Nucleus accumbens (tissue), 56 donors: Measurements from ENCODE around the gene CROCC2.

Source experiments
- DNase-seq, 56 donors: peaks; one replicate each; lab custom pipeline; 2025; lab: John Stamatoyannopoulos, UW

Gene CROCC2

DNA sequence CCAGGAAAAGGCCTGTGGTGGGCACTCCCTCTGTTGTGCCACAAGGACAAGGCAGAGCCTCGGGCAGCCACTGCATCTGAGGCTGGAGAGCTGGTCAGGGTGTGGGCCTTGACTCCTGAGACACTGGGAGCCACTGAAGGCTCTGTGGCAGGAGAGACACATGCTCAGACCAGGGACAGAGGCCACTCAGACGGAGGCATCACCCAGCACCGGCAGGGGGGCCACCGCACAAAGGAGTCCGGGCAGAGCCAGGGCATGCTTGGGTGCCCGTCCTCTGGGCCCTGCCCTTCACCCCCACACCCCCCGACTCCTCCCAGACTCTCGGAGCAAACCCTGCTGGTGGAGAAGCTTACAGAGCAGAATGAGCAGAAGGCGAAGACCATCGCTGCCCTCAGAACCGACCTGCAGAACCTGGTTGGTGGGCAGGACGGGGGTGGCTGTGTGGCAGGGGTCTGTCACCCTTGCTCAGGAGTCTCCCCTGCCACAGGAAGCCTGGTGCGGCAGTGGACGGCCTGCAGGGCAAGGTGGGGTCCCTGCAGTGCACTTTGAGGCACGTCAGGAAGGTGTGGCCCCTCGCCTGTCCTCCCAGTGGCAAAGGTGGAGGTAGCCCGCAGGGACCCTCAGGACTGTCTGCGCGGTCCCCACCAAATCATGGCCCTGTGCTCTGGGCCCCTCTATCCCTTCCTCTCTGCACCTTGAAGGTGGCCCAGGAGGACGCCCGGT lies 26.0 kb downstream of the CROCC2 start:
- DNase-seq: no peak

DNA sequence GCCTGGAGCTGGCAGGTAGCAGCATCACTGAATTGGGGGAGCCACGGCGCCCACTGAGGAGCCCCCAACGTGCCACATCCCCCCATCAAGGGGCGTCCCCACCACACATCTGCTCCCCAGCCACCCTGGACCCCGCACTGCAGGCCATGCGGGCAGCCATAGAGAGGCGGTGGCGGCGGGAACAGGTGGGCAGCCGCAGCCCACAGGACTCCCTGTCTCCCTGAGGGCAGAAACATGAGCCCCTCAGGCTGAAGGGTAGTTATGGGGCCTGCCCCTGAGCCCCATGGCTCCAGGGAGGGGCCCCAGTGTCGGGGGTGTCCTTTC lies 26.6 kb downstream of the CROCC2 start:
- DNase-seq: no peak

DNA sequence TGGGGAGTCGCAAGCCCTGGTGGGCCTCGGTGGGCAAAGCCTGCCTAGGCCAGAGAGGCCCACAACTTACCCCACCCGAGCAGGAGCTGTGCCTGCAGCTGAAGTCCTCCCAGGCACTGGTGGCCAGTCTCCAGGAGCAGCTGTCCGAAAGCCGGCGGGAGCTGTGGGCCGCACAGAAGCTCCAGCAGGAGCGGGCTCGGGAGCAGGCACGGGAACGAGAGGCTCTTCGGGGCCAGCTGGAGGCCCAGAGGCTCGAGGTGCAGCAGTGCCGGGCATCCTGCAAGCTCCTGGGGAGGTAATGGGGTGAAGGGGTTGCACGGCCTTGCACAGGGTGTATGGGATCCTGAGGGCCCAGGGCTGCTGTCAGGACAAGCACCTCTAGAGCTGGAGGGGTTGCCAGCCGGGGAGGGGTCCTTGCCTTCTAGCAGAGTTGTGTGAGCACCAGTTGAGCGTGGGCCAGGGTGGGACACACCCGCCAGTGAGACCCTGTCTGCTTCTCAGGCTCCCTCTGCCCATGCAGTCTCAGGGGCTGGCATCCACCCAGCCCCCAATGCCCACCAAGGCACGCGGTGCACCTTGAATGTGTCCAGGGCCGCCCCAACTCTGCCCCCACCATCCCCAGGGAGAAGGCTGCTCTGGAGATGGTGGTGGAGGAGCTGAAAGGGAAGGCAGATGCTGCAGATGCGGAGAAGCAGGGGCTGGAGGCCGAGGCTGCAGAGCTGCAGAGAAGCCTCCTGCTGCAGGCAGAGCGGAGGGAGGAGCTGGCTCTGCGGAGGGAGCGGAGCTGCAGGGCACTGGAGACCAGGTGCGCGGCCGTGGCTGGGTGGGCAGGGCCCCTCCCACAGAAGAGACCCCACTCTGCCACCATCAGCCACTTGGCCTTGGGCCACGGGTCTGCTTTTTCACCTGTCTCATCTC lies 27.2 kb downstream of the CROCC2 start:
- no peak for DNase-seq

DNA sequence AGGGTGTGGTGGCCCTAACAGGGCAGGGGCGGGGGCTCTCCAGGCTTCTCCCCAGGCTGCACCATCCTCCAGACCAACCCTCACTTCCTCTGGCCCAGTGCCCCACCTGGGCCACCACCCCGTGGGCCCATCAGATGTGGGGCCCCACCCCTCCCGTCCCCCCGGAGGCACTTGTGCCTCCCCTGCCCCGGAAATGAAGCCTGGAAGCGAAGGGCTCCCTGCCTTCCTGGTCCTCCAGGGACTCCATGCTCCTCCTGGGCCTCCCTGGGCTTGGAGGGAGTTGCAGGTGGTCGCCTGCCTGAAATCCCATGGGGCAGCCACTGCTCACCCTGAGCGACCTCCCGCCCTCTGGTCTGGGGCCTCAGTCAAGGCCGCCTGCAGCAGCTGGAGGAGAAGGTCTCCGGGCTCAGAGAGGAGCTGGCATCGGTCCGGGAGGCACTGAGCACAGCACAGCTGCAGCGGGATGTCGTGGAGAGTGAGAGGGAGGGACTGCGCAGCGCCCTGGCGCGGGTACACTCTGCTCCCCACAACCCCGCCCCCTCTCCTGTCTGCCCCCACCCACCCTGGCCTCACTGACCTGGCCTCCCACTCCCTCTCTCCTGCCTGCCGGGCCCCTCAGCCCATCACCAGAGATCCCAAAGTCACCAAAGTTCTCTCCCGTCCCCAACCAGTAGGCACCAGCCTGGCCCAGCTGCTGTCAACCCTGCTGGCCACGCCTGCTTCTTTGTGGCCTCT lies 28.0 kb downstream of the CROCC2 start:
- no peak for DNase-seq

DNA sequence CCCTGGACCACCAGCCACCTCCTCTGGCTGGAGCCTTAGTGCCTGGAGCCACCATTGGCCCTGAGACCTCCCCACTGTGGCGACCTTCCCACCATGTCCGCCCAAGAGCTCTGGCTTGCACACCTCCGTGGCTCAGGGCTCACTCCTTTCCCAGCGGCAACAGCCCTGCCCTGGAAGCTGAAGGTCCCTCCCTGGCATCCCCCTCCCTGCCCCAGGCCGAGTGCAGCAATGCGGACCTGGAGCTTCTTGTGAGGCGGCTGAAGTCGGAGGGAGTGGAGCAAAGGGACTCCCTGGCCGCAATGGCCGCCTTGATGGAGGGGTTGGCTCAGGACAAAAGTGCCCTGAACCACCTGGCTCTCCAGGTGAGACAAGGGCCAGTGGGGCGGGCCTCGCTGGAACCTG lies 28.6 kb downstream of the CROCC2 start:
- no peak for DNase-seq

DNA sequence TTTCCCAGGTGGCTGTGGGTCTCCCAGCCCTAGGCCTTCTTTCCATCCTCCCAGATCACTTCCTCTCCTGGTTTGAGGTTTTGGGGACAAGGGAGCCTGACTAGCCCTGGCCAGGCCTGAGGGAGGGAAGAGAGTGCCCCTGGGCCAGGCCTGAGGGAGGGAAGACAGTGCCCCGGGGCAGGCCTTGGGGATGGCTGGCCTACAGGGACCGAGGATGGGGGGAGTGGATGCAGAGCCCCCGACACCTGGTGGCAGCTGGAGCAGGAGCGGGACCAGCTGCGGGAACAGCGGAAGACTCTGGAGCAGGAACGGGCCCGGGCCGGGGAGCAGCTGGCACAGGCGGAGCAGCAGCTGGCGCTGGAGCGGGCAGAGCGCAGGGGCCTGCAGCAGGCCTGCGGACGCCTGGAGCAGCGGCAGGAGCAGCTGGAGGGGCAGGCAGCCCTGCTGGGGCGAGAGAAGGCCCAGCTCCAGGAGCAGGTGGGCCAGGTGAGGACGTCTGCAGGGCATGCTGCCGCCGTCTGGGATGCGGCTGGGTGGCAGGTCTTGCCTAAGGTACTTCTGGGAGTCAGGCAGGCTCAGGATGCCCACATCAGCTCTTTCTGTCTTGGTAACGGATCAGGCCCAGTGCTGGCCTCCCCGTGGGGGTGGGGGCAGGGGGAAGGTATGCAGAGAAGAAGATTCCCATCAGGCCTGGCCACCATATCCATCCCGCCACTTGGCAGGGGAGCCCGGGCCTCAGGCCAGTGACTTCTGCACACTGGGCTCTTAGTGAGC lies 29.2 kb downstream of the CROCC2 start:
- DNase-seq: no peak

DNA sequence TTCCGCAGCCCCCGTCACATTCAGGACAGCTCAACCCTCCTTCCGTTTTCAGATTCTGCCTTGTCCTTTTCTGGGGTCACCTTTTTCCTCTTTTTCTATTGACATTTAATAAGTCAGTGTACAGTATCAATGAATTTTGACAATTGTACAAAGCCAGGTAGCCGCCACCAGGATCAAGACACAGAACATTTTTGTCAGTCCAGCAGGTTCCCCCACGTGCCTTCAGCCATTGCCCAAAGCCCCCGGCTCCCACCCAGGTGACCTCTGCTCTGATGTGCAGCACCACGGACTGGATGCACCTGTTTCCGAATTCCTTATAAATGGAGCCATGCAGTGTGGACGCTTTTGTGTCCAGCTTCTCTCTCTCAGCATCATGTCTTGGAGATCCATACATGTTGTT lies 30.0 kb downstream of the CROCC2 start:
- DNase-seq: no peak

DNA sequence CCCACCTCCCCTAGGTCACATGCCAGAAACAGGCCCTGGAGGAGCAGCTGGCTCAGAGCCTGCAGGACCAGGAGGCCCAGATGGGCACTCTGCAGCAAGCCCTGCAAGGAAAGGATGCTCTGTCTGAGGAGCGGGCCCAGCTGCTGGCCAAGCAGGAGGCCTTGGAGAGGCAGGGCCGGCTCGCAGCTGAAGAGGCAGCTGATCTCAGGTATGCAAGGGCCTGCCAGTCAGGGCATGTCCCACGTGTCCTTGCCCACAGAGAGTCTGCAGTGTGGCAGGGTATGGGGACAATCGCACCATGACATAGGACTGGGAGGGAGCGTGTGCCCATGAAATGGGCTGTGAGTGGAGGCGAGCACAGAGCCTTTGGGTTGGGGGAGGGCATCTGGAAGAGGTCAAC lies 39.9 kb downstream of the CROCC2 start:
- no peak for DNase-seq

DNA sequence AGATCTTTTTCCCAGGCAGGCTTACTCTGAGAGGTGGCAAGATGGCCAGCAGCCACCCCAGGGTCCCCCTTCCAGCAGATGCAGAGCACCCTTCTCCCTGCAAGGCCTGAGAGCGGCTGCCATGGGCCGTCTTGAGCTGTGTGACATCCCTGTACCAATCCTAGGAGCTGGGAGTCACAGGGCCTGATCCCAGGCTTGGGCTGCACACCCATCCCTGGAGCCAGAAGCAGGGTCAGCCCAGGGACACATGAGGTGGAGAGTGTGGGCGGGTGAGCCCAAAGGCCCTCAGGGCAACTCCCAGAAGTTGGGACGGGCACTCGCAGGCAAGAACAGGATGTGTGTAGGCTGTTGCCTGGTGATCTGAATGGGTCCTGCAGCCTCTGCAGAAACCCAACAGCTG lies 40.5 kb downstream of the CROCC2 start:
- no peak for DNase-seq

DNA sequence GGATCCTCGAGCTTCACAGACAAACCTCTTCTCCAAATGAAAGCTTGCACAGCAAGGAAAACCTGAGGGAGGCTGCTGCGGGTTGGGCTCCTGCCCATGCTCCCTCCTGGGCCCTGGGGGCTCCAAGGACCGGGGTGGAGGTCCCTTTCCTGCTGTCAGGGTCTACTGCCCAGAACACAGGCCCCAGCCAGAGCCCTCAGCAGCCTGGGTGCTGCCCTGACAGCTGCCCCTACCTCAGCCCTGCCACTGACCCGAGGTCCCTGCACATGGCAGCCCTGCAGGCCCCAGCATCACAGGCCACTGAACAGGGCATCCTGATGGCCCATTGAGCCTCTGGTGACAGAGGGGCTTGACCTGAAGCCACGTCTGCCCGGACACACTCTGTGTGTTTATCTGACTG lies 41.0 kb downstream of the CROCC2 start:
- DNase-seq: no peak

DNA sequence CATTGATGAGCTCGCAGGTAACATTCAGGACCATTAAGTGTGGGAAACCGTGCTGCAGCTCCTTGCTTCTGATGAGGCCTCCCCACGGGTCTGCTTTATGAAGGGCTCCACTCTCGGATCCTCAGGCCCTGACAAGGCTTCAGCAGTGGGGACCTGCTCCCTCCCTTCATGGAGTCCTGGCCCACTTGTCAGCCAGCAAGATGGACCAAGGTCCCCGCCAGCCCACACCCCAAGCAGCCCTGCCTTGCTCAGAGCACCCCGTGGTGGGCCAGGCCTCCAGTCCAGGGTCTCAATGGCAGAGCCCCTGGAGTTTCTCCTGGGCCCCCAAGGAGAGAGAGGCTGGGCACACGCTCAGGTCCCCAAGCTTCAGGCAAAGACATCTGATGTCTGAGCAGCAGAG lies 41.5 kb downstream of the CROCC2 start:
- no peak for DNase-seq

DNA sequence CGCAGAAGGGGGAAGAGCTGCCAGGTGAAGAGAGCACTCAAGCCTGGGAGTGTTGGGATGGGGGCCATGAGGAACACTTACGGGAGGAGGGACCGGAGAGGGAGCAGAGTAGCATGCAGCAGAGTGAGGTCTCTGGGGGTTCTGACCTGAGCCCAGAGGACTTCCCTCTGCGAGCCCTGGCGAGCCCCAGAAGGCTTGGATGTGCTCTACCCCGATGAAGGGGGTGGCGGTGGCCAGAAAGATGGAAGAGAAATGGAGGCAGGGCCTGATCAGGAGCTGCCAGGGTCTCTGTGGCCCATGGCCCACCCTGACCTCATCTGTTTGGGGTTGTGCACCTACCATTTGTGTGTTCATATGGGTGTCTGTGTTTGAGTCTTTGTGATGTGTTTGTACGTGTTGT lies 42.0 kb downstream of the CROCC2 start:
- no peak for DNase-seq

DNA sequence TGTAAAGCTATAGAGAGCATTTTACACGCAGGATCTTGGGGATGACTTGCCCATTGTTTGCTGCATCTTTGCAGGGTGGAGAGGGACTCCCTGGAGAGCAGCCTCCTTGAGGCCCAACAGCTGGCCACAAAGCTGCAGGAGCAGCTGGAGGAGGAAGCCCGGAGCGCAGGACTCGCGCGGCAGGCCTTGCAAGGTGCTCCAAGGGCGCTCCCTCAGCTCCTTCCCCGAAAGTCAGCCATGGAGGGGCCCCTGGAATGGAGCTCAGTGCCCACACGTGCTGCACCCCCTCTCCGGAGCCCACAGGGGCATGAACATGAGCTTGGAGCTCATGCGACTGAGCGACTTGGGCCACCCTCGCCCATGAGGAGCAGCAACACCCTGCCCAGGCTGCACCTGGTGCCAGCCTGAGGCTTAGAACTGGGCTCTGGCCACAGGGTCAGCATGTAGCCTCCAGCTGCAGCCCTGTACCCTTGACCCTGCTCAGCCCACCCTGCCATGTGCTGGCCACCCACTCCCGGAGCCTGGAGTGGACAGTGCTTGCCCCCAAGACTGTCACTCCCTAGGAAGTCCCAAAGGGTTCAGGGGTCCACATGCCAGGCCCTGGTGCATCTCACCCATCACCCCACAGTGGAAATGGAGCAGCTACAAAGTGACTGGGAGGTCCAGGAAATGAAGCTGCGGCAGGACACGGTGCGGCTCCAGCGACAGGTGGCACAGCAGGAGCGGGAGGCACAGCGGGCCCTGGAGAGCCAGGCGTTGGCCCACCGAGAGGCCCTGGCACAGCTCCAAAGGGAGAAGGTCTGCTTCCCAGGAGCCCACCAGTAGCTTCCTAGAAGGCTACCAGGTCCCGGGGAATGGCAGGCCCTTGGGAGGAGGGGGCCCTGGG lies 43.0 kb downstream of the CROCC2 start:
- DNase-seq: no peak

DNA sequence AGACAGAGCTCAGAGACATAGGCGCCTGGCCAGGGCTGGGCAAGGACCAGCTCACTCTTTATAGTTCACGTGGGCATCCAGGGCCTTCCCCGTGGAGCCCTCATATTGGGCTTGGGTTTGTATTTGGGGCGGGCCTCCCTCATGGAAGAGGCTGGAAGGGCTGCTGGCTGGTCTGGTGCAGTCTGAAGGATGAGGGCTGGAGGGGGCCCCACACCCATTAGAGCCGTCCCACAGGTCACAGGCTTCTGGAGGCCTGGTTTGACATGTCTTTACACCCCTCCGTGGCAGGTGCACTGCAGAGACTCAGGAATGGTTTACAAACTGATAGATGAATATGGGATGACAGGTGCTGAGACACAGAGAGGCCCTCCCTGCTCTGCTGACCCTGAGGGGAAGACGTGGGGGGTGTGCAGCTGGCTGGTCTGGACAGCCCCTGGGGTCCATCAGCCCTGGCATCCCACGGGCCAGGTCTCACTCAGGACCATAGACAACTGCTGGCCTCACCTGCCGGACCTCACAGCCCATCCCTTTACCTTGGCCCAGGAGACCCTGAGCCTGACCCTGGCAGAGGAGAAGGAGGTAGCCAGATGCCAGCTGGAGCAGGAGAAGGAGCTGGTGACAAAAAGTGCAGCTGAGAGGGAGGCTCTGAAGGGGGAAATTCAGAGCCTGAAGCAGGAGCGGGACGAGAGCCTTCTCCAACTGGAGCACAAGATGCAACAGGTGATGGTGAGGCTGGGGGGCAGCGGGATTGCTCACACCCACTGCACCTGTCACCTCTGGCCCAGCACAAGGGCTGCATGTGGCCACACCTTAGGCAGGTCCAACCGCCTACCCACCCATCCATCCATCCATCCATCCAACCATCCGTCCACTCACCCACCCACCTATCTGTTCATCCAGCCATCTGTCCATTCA lies 43.9 kb downstream of the CROCC2 start:
- no peak for DNase-seq

DNA sequence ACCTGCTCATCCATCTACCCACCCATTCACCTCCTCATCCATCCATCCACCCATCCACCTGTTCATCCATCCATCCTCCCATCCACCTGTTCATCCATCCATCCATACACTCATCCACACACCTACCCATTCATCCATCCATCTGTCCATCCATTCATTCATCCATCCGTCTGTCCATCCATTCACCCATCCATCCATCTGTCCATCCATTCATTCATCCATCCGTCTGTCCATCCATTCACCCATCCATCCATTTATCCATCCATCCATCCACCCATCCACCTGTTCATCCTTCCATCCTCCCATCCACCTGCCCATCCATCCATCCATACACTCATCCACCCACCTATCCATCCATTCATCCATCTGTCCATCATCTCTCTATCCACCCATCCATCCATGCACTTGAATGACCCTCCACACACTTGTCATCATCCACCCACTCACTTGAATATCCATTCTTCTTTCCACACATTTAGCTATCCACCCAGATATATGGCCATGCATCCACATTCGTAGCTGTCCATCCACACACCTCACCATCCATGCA lies 45.0 kb downstream of the CROCC2 start:
- DNase-seq: no peak

DNA sequence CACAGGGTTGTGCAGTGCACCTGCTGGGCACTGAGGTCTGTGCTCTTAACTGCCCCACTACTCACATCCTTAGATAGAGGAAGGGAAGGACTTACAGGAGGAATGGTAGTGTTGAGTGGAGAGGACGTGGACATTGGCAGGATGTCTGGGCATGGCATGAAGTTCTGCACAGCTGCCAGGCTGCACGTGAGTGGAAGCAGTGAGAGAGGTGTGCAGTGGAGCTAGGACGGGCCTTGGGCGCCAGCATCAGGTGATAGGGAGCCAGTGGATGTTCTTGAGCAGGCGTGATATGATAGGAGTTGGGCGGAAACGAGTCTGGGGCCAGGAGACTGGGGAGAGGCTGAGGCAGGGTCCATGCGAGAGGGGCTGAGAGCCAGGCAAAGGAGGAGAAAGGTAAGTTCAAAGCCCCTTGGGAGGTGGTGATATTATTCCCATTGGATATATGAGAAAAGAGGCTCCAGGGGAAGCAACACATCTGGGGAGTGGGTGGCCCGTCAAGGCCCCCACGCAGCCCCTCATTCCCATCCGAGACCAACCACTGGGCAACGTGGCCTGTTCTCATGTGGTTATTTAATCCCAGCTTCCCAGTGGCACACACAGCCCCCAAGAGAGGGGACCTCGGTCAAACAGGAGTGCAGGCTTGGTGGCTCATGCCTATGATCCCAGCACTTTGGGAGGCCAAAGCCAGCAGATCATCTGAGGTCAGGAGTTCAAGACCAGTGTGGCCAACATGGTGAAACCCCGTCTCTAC lies 46.5 kb downstream of the CROCC2 start:
- no peak for DNase-seq
